Brain pericyte (primary cell): ENCODE data around the gene VWA1.
A peak's percentile ranks its signal among the peaks of the same experiment; 100 is the strongest.
"Not testable (repeated sequence)": the region's sequence is repeated elsewhere in the genome, so short reads cannot be mapped to it uniquely, and the experiment has no call there.

Source experiments
- DNase-seq: peaks from one replicate; pipeline ENCODE4 v3.0.0-alpha.2; 2012; ENCODE audit warnings: low read depth, low spot score

VWA1 gene

DNA sequence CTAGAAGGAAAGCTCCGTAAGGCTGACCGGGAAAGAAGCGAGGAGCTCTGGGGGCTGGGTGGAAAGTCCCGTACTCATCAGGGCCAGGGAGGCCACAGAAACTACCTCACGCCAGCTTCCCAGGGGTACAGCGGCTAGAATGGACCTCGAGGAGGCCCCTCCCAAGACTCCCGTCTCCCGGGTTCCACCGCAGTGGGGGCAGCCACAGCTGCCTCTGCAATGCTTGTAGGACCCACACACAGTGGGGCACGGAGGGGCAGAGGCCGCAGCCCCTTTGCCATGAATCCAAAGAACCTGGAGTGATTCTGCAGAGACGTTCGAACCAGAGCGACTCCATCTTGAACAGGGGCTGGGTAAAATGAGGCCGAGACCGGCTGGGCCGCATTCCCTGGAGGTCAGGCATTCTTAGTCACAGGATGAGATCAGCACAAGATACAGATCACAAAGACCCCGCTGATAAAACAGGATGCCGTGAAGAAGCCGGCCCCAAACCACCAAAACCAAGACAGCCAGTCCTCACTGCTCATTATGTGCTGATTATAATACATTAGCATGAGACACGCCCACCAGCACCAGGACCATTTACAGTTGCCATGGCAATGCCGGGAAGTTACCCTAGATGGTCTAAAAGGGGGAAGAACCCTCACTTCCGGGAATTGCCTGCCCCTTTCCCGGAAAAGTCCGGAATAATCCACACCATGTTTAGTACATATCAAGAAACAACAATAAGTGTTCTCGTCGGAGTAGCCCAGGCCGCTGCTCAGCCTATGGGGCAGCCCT is 12.8 kb upstream of the VWA1 start:
- DNase-seq, result no peak

DNA sequence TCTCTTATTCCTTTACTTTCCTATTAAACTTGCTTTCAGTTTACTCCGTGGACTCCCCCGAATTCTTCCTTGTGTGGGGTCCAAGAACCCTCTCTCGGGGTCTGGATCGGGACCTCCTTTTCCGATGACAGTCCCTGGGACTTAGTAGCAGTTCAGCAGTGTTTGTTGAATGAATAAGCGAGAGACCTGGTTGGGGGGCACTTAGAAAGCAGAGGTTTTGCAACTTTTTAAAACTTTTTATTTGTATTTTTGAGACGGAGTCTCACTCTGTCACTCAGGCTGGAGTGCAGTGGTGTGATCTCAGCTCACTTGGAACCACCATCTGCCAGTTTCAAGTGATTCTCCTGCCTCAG is 12.3 kb upstream of the VWA1 start:
- no peak for DNase-seq

- DNase-seq, result no peak
Measured at GRCh38 chr1:1424707-1425106, 10.8 kb upstream of the VWA1 start.

GRCh38 chr1:1425426-1425752 is 10.1 kb upstream of the VWA1 start:
- no peak for DNase-seq

GRCh38 chr1:1425753-1426495 is 9.6 kb upstream of the VWA1 start:
- no peak for DNase-seq

GRCh38 chr1:1426496-1427105 is 8.9 kb upstream of the VWA1 start:
- DNase-seq, result no peak

- no peak for DNase-seq
Measured at GRCh38 chr1:1427106-1427819, 8.2 kb upstream of the VWA1 start.

DNA sequence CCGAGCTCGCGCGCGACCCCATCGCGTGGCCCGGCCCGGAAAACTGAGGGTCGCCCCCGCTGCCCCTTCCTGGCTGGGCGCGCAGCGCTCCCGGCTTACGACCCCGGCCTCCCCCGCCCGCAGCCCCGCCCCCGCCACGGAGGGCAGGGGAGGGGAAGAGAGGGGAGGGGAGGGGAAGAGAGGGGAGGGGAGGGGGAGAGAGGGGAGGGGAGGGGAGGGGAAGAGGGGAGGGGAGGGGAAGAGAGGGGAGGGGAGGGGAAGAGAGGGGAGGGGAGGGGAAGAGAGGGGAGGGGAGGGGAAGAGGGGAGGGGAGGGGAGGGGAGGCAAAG is 7.7 kb upstream of the VWA1 start:
- DNase-seq, result no peak

GRCh38 chr1:1428174-1428573 is 7.3 kb upstream of the VWA1 start:
- no peak for DNase-seq

GRCh38 chr1:1428967-1429366 is 6.5 kb upstream of the VWA1 start:
- not testable (repeated sequence) for DNase-seq

DNA sequence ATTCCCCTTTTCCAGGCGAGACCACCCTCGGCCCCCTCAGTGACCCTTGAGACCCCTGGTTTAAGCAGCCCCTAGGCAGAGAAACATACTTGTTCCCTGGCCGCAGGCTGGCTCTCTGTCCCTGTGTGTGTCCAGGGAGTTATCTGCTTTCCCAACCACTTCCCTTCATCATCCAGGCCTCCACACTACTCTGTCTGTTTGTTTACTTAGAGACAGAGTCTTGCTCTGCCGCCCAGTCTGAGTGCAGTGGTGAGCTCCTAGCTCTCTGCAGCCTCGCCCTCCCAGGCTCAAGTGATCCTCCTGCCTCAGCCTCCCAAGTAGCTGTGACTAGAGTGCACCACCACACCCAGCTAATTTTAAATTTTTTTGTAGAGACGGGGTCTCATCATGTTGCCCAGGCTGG is 5.8 kb upstream of the VWA1 start:
- no peak for DNase-seq

GRCh38 chr1:1430114-1430982 is 5.1 kb upstream of the VWA1 start:
- peak; percentile 33 for DNase-seq

DNA sequence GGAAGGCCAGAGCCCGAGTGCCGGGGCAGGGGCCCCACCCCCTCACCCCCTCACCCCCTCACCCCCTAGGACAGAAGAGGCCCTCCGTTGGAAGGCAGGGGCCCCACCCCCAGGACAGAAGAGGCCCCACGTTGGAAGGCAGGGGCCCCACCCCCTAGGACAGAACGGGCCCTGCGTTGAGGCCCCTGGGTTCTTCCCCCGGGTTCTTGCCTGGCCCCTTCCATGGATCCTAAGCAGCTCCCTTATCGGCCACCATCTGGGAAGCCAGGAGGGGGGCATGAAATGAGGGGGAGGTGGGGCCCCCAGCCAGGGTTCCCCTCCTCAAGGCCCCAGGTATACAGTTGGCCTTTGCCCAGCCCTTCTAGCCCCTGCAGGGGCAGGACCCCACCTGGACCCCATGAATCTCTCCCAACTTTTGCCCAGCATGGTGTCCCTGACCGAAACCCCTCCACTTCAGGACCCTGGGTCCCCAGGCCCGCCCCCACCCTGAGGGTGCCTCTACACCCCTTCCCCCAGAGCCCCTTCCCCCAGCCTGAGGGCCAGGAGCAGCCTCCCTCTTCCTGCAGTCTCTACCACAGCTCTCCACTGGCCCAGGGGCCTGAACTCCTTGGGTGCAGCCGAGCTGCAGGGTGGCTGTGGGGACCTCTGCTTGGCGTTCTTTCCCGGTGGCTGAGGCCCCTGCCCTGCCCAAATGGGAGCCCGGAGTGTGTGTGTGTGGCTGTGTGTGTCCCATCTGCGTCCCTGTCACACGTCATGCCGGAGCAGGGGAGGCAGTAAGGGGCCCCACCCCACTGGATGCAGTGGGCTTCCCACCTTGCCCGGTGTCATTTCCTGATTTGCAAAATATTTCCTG is 4.3 kb upstream of the VWA1 start:
- no peak for DNase-seq

DNA sequence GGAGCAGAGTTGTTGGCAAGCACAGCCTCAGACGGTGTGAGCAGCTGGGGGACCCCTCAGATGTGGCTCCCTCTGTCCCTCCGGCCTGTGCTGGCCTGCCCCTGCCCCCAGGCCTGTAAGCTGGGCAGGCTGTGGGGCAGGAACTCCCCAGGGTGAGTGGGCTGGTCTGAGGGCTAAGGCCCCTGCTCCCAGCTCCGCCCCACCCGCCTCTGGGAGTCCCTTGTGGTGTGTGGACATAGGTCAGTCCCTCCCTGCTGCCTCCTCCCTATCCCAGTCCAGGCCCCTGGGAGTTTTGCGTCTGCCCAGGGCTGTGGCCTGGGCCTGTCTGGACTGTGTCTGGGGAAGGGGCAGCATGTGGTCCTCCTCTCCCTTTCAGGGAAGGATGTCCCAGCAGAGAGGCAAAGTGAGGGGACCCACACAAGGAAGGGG is 3.6 kb upstream of the VWA1 start:
- no peak for DNase-seq

- DNase-seq, result no peak
Measured at GRCh38 chr1:1432274-1432950, 3.1 kb upstream of the VWA1 start.

GRCh38 chr1:1432951-1433803 is 2.3 kb upstream of the VWA1 start:
- DNase-seq, result no peak

GRCh38 chr1:1433804-1434130 is 1.7 kb upstream of the VWA1 start:
- no peak for DNase-seq

DNA sequence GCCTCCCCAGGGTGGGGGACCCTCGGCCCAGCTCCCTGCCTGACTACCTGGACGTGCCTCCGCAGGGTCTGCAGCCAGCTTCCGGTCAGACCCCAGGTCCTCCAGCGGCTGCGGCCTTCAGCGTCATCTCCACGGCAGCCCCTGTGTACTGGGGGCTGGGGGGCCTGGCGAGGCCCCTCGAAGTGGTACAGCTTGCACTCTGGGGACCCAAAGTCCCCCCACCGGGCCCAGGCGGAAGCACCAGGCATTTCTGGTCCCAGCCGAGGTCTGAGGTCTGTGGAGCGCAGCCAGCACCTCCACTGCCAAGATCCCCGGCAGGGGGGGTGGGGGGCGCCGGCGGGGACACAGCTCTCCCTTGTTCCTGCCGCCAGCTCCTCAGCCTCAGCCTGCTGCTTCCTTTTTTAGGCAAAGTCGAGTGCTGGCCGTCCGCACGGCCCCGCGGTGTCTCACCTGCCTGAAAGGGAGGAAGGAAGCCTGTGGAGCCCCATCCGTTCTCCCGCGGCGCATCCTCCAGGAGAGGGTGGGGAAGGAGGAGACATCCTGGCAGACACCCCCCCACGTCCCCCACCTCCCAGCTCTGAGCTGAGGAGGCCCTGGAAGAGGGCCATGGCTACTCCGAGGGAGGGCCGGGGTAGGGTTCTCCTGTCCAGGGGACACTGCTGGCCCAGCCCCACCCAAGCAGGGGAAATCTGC is 1.2 kb upstream of the VWA1 start:
- DNase-seq, result no peak

- no peak for DNase-seq
Measured at GRCh38 chr1:1434824-1435105, 725 bp upstream of the VWA1 start.
